GM12878 (cell line): ENCODE measurements around the gene PEX26.

Source experiments
- ATF7 ChIP-seq: fragments of 450-650 bp; IDR thresholded peaks from 2 replicates; pipeline ENCODE4 v1.6.1; 2016; ENCODE audit warnings: low read depth, mild to moderate bottlenecking
- CTCF ChIP-seq, 3 experiments: IDR thresholded peaks in 2 of 3; conservative IDR thresholded peaks in 1 of 3; 2 replicates each; pipeline ENCODE4 v1.5.1; 2011; ENCODE audit warnings: low read depth in 3 of 3, low read length in 3 of 3, mild to moderate bottlenecking in 3 of 3, control low read depth in 2 of 3, moderate library complexity in 2 of 3, inconsistent platforms in 1 of 3, mixed read lengths in 1 of 3; ENCODE audit not compliant: control insufficient read depth in 2 of 3, insufficient read depth in 1 of 3; ENCODE audit errors: extremely low read depth in 1 of 3
- DPF2 ChIP-seq: fragments of 450-650 bp; IDR thresholded peaks from 2 replicates; pipeline ENCODE4 v1.6.1; 2017; ENCODE audit warnings: mild to moderate bottlenecking
- EZH2 ChIP-seq: IDR thresholded peaks from 2 replicates; pipeline ENCODE4 v1.6.1; 2012; ENCODE audit warnings: low read depth, mild to moderate bottlenecking, control low read depth, inconsistent platforms, low read length, borderline replicate concordance; ENCODE audit not compliant: control insufficient read depth
- KAT2A ChIP-seq: conservative IDR thresholded peaks from 2 replicates; pipeline ENCODE4 v1.6.1; 2011; ENCODE audit warnings: low read depth, low read length; ENCODE audit not compliant: control insufficient read depth
- PBX3 ChIP-seq: IDR thresholded peaks from 2 replicates; pipeline ENCODE4 v1.6.1; 2011; ENCODE audit warnings: mild to moderate bottlenecking, low read depth, low read length, moderate library complexity; ENCODE audit not compliant: insufficient replicate concordance
- POLR2A ChIP-seq: IDR thresholded peaks from 2 replicates; pipeline ENCODE4 v1.6.1; 2011; ENCODE audit warnings: low read depth, mild to moderate bottlenecking, low read length
- RCOR1 ChIP-seq: conservative IDR thresholded peaks from 2 replicates; pipeline ENCODE4 v1.6.1; 2012; ENCODE audit warnings: low read depth, low read length, improper control_type of control experiment
- RUNX3 ChIP-seq: IDR thresholded peaks from 2 replicates; pipeline ENCODE4 v1.6.1; 2012; ENCODE audit warnings: low read length, inconsistent platforms
- ZBTB11 ChIP-seq: fragments of 450-650 bp; formaldehyde crosslinking; IDR thresholded peaks from 2 replicates; pipeline ENCODE4 v1.5.0; 2022; ENCODE audit warnings: mild to moderate bottlenecking, missing genetic modification characterization

- TF ChIP-seq CTCF (IDR thresholded peaks at IDR 0.05 in 2 of 3, conservative IDR thresholded peaks at IDR 0.05 in 1 of 3; ENCODE audit: control insufficient read depth in 2 of 3, extremely low read depth in 1 of 3, insufficient read depth in 1 of 3, low read depth in 3 of 3, low read length in 3 of 3) (no peak), DPF2 (no peak), ZBTB11 (CRISPR knock-in tag) (no peak), KAT2A (no peak), POLR2A (no peak), EZH2 (no peak), ATF7 (no peak), RUNX3 (no peak), RCOR1 (no peak), PBX3 (no peak)
Measured at GRCh38 chr22:18031695-18032454, 45.9 kb upstream of the PEX26 start.
